Measurements from ENCODE around the gene ZNF615.
"Not testable (repeated sequence)": the region's sequence is repeated elsewhere in the genome, so short reads cannot be mapped to it uniquely, and the experiment has no call there.

Gene ZNF615

GRCh38 chr19:52007806-52008557 is at the start of gene ZNF615:
TSS of gene ZNF615 (minus strand) at chr19:52008211. CDS start at chr19:52003711, 4,500 bp downstream.
- peak; percentile 93 for DNase-seq (ENCODE audit: low spot score)

GRCh38 chr19:52056480-52056879 is 48.5 kb upstream of the ZNF615 start:
- not testable (repeated sequence) for DNase-seq (ENCODE audit: low spot score)

- DNase-seq (ENCODE audit: low spot score): not testable (repeated sequence)
Observed at GRCh38 chr19:52051736-52052135, 43.7 kb upstream of the ZNF615 start.

GRCh38 chr19:52048555-52049501 is 40.8 kb upstream of the ZNF615 start, which contains the start of gene ZNF432:
TSS of gene ZNF432 (minus strand) at chr19:52048838. CDS start at chr19:52046868, 1,970 bp downstream.
- DNase-seq (ENCODE audit: low spot score): peak; percentile 94

- no peak for DNase-seq (ENCODE audit: low spot score)
Observed at GRCh38 chr19:52039169-52039568, 31.2 kb upstream of the ZNF615 start.

GRCh38 chr19:52034051-52034728 is 26.2 kb upstream of the ZNF615 start:
- DNase-seq (ENCODE audit: low spot score): no peak

GRCh38 chr19:52028780-52029123 is 20.7 kb upstream of the ZNF615 start:
- DNase-seq (ENCODE audit: low spot score): no peak

- DNase-seq (ENCODE audit: low spot score): peak; percentile 92
Observed at GRCh38 chr19:52028027-52028779, 20.2 kb upstream of the ZNF615 start, which contains the start of gene ZNF614. TSS of gene ZNF614 (minus strand) at chr19:52028379. CDS start at chr19:52025745, 2,634 bp downstream.

- not testable (repeated sequence) for DNase-seq (ENCODE audit: low spot score)
Observed at GRCh38 chr19:52026255-52026990, 18.4 kb upstream of the ZNF615 start.

GRCh38 chr19:52024478-52024877 is 16.5 kb upstream of the ZNF615 start:
- not testable (repeated sequence) for DNase-seq (ENCODE audit: low spot score)

GRCh38 chr19:52022193-52022592 is 14.2 kb upstream of the ZNF615 start:
- no peak for DNase-seq (ENCODE audit: low spot score)

GRCh38 chr19:52020506-52020905 is 12.5 kb upstream of the ZNF615 start:
- DNase-seq (ENCODE audit: low spot score): no peak

- no peak for DNase-seq (ENCODE audit: low spot score)
Observed at GRCh38 chr19:52010674-52011073, 2.7 kb upstream of the ZNF615 start.

GRCh38 chr19:52007451-52007805 is 583 bp downstream of the ZNF615 start:
- DNase-seq (ENCODE audit: low spot score): no peak

GRCh38 chr19:51994048-51994644 is 13.9 kb downstream of the ZNF615 start:
- no peak for DNase-seq (ENCODE audit: low spot score)

GRCh38 chr19:51993422-51993821 is 14.6 kb downstream of the ZNF615 start:
- DNase-seq (ENCODE audit: low spot score): no peak

GRCh38 chr19:51986309-51987291 is 21.4 kb downstream of the ZNF615 start, which contains the start of gene ZNF350:
TSS of gene ZNF350 (minus strand) at chr19:51986840. CDS start at chr19:51974360, 12,480 bp downstream.
- peak; percentile 97 for DNase-seq (ENCODE audit: low spot score)

GRCh38 chr19:51983361-51983760 is 24.6 kb downstream of the ZNF615 start:
- no peak for DNase-seq (ENCODE audit: low spot score)

GRCh38 chr19:51980926-51981325 is 27.1 kb downstream of the ZNF615 start:
- DNase-seq (ENCODE audit: low spot score): not testable (repeated sequence)

All from pons (tissue), 1 donor.